Dendritic cell treated with granulocyte-macrophage colony-stimulating factor and Interleukin-4, amounts not matched to agents 40 ng/mL and 50 ng/mL, for 4 days (primary cell): ENCODE data around the gene INSIG1.

Source experiments
- H3K27ac Mint-ChIP-seq: one replicate; pipeline ENCODE4 v1.8.0; 2022; ENCODE audit warnings: mild to moderate bottlenecking, mixed read lengths
- H3K27me3 Mint-ChIP-seq: one replicate; pipeline ENCODE4 v1.8.0; 2022; ENCODE audit warnings: mild to moderate bottlenecking, mixed read lengths
- H3K36me3 Mint-ChIP-seq: one replicate; pipeline ENCODE4 v1.8.0; 2022; ENCODE audit warnings: low read depth, mixed read lengths
- H3K4me1 Mint-ChIP-seq: one replicate; pipeline ENCODE4 v1.8.0; 2022; ENCODE audit warnings: low read depth, mixed read lengths
- H3K4me3 Mint-ChIP-seq: one replicate; pipeline ENCODE4 v1.8.0; 2022; ENCODE audit warnings: mild to moderate bottlenecking, moderate library complexity, mixed read lengths
- H3K9me3 Mint-ChIP-seq: one replicate; pipeline ENCODE4 v1.8.0; 2022; ENCODE audit warnings: mixed read lengths
- intact Hi-C: fragments of 100-400 bp; cut with micrococcal nuclease; formaldehyde crosslinking; loops from one replicate; pipeline ENCODE4 v1.15.0; 2022

The INSIG1 gene

GRCh38 chr7:155283565-155284194 is 14.0 kb upstream of the INSIG1 start:
- Mint-ChIP-seq H3K27me3 (peaks cover 5% of the 10 kb centered on the region), H3K36me3 (no peaks in the 10 kb centered on the region), H3K27ac (peak overlapping the region; percentile 90), H3K4me3 (no peak overlapping the region), H3K4me1 (peaks cover 88% of the 10 kb centered on the region), H3K9me3 (no peaks in the 10 kb centered on the region)
- intact Hi-C loops, result no loop called here

GRCh38 chr7:155284496-155285274 is 13.0 kb upstream of the INSIG1 start:
- Mint-ChIP-seq H3K27me3 (peaks cover 4% of the 10 kb centered on the region), H3K4me3 (no peak overlapping the region), H3K27ac (peak overlapping the region; percentile 83), H3K9me3 (no peaks in the 10 kb centered on the region), H3K4me1 (peaks cover 88% of the 10 kb centered on the region), H3K36me3 (no peaks in the 10 kb centered on the region)
- intact Hi-C loops, result no loop called here

GRCh38 chr7:155285423-155285822 is 12.3 kb upstream of the INSIG1 start:
- intact Hi-C loops, result no loop called here
- Mint-ChIP-seq H3K36me3 (no peaks in the 10 kb centered on the region), H3K9me3 (no peaks in the 10 kb centered on the region), H3K27ac (peak overlapping the region; percentile 83), H3K4me3 (no peak overlapping the region), H3K4me1 (peaks cover 90% of the 10 kb centered on the region), H3K27me3 (peaks cover 4% of the 10 kb centered on the region)

GRCh38 chr7:155285833-155286232 is 11.8 kb upstream of the INSIG1 start:
- intact Hi-C loops, result no loop called here
- H3K27ac Mint-ChIP-seq, result peak overlapping the region; percentile 83
- H3K4me3 Mint-ChIP-seq, result no peak overlapping the region

GRCh38 chr7:155286686-155287085 is 11.0 kb upstream of the INSIG1 start:
- intact Hi-C loops, result no loop called here
- H3K27ac Mint-ChIP-seq, result peak overlapping the region; percentile 83
- peaks cover 90% of the 10 kb centered on the region for H3K4me1 Mint-ChIP-seq
- H3K27me3 Mint-ChIP-seq, result peaks cover 4% of the 10 kb centered on the region
- H3K36me3 Mint-ChIP-seq, result no peaks in the 10 kb centered on the region
- no peaks in the 10 kb centered on the region for H3K9me3 Mint-ChIP-seq
- H3K4me3 Mint-ChIP-seq, result peak overlapping the region; percentile 34

More at GRCh38 chr7:155285833-155286232, 11.8 kb upstream of the INSIG1 start:
- no peaks in the 10 kb centered on the region for H3K36me3 Mint-ChIP-seq
- H3K27me3 Mint-ChIP-seq, result peaks cover 4% of the 10 kb centered on the region
- H3K9me3 Mint-ChIP-seq, result no peaks in the 10 kb centered on the region
- H3K4me1 Mint-ChIP-seq, result peaks cover 90% of the 10 kb centered on the region

- no peaks in the 10 kb centered on the region for H3K9me3 Mint-ChIP-seq
- H3K27me3 Mint-ChIP-seq, result peaks cover 4% of the 10 kb centered on the region
- H3K27ac Mint-ChIP-seq, result peak overlapping the region; percentile 83
- no peaks in the 10 kb centered on the region for H3K36me3 Mint-ChIP-seq
- H3K4me3 Mint-ChIP-seq, result peak overlapping the region; percentile 34
- intact Hi-C loops, result no loop called here
- peaks cover 91% of the 10 kb centered on the region for H3K4me1 Mint-ChIP-seq
Observed at GRCh38 chr7:155287284-155287935, 10.3 kb upstream of the INSIG1 start.

GRCh38 chr7:155288055-155288454 is 9.6 kb upstream of the INSIG1 start:
- Mint-ChIP-seq H3K9me3 (no peaks in the 10 kb centered on the region), H3K4me1 (peaks cover 91% of the 10 kb centered on the region), H3K27me3 (peaks cover 5% of the 10 kb centered on the region), H3K27ac (peak overlapping the region; percentile 83), H3K4me3 (peak overlapping the region; percentile 47), H3K36me3 (no peaks in the 10 kb centered on the region)
- intact Hi-C loops, result no loop called here

GRCh38 chr7:155289107-155289506 is 8.6 kb upstream of the INSIG1 start:
- Mint-ChIP-seq H3K27me3 (peaks cover 5% of the 10 kb centered on the region), H3K4me3 (no peak overlapping the region), H3K36me3 (no peaks in the 10 kb centered on the region), H3K27ac (peak overlapping the region; percentile 89), H3K4me1 (peaks cover 98% of the 10 kb centered on the region), H3K9me3 (no peaks in the 10 kb centered on the region)
- intact Hi-C loops, result no loop called here

- peaks cover 2% of the 10 kb centered on the region for H3K27me3 Mint-ChIP-seq
- H3K27ac Mint-ChIP-seq, result peak overlapping the region; percentile 89
- intact Hi-C loops, result loop anchor here (10.0 kb wide), 1 partner anchor 1605 kb away; the partner anchor contains the start of gene LMBR1
- no peaks in the 10 kb centered on the region for H3K36me3 Mint-ChIP-seq
- no peak overlapping the region for H3K4me3 Mint-ChIP-seq
- no peaks in the 10 kb centered on the region for H3K9me3 Mint-ChIP-seq
- peaks cover 99% of the 10 kb centered on the region for H3K4me1 Mint-ChIP-seq
Observed at GRCh38 chr7:155289949-155290501, 7.7 kb upstream of the INSIG1 start.

- Mint-ChIP-seq H3K27ac (peak overlapping the region; percentile 89), H3K36me3 (no peaks in the 10 kb centered on the region), H3K4me3 (no peak overlapping the region), H3K27me3 (peaks cover 2% of the 10 kb centered on the region), H3K9me3 (no peaks in the 10 kb centered on the region), H3K4me1 (peaks cover 99% of the 10 kb centered on the region)
- intact Hi-C loops, result loop anchor here (10.0 kb wide), 1 partner anchor 1604 kb away; the partner anchor contains the start of gene LMBR1
Observed at GRCh38 chr7:155291045-155291530, 6.6 kb upstream of the INSIG1 start.

- peak overlapping the region; percentile 2 for H3K4me3 Mint-ChIP-seq
- peak overlapping the region; percentile 89 for H3K27ac Mint-ChIP-seq
- intact Hi-C loops, result loop anchor here (10.0 kb wide), 1 partner anchor 1603 kb away; the partner anchor contains the start of gene LMBR1
- peaks cover 99% of the 10 kb centered on the region for H3K4me1 Mint-ChIP-seq
- peaks cover 2% of the 10 kb centered on the region for H3K27me3 Mint-ChIP-seq
- peaks cover 4% of the 10 kb centered on the region for H3K36me3 Mint-ChIP-seq
- no peaks in the 10 kb centered on the region for H3K9me3 Mint-ChIP-seq
Observed at GRCh38 chr7:155291729-155292128, 5.9 kb upstream of the INSIG1 start.

GRCh38 chr7:155292680-155293226 is 4.9 kb upstream of the INSIG1 start:
- intact Hi-C loops, result loop anchor here (10.0 kb wide), 1 partner anchor 1602 kb away; the partner anchor contains the start of gene LMBR1
- Mint-ChIP-seq H3K27me3 (peaks cover 2% of the 10 kb centered on the region), H3K27ac (peak overlapping the region; percentile 89), H3K4me3 (no peak overlapping the region), H3K4me1 (peaks cover 92% of the 10 kb centered on the region), H3K36me3 (peaks cover 5% of the 10 kb centered on the region), H3K9me3 (no peaks in the 10 kb centered on the region)

- Mint-ChIP-seq H3K36me3 (peaks cover 16% of the 10 kb centered on the region), H3K27ac (peak overlapping the region; percentile 89), H3K27me3 (peaks cover 2% of the 10 kb centered on the region), H3K4me3 (peak overlapping the region; percentile 21), H3K4me1 (peaks cover 80% of the 10 kb centered on the region), H3K9me3 (no peaks in the 10 kb centered on the region)
- intact Hi-C loops, result loop anchor here (10.0 kb wide), 1 partner anchor 1601 kb away; the partner anchor contains the start of gene LMBR1
Observed at GRCh38 chr7:155293721-155294510, 3.8 kb upstream of the INSIG1 start.
